Ovary (tissue), 3 donors: ENCODE results near the gene VGLL2.

Experiments used
- POLR2A ChIP-seq: fragments of 450-650 bp; IDR thresholded peaks from one replicate; pipeline ENCODE4 v1.6.1; 2017; ENCODE audit warnings: antibody characterized with exemption, mild to moderate bottlenecking, moderate library complexity
- TF ChIP-seq, protein P1 (sequence below), 3 donors: fragments of 450-650 bp in 2 of 3; fragments of 200-600 bp in 1 of 3; IDR thresholded peaks; one replicate each; pipeline versions ENCODE4 v1.5.1 to v1.8.0; 2016 to 2022; ENCODE audit warnings: antibody characterized with exemption in 3 of 3, mild to moderate bottlenecking in 1 of 3
- donor health status: DM: no; HTN: no; CAD: no.

DNA sequence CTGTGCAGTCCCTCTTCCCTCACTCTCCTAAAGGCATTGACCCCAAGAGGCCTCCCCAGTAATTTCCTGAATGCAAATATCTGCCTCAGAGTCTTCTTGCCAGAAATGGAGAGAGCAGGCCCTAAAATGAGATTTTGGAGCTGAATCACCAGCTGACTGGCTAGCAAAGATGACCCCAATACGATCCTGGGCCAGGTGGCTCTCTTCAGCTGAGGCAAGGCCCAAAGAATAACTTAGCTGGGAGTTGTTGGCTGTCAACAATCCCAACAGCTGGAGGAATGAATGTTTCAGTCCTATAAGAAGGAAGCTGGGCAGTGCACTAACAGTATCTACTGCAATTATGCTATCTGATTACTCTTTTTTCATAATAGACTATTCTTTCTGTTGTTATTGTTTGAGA is 37.2 kb upstream of the VGLL2 start:
- TF ChIP-seq, protein P1, sequence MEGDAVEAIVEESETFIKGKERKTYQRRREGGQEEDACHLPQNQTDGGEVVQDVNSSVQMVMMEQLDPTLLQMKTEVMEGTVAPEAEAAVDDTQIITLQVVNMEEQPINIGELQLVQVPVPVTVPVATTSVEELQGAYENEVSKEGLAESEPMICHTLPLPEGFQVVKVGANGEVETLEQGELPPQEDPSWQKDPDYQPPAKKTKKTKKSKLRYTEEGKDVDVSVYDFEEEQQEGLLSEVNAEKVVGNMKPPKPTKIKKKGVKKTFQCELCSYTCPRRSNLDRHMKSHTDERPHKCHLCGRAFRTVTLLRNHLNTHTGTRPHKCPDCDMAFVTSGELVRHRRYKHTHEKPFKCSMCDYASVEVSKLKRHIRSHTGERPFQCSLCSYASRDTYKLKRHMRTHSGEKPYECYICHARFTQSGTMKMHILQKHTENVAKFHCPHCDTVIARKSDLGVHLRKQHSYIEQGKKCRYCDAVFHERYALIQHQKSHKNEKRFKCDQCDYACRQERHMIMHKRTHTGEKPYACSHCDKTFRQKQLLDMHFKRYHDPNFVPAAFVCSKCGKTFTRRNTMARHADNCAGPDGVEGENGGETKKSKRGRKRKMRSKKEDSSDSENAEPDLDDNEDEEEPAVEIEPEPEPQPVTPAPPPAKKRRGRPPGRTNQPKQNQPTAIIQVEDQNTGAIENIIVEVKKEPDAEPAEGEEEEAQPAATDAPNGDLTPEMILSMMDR (IDR thresholded peaks at IDR 0.05), result no peak
- no peak for TF ChIP-seq POLR2A
